SU-DHL-6 (cell line): ENCODE data around the gene TNFAIP8.

ENCODE experiments used
- H2AFZ ChIP-seq: fragments of 200-600 bp; sonication (generic); 2 replicates; pipeline ENCODE4 v1.6.1; 2014; ENCODE audit warnings: low read depth, mild to moderate bottlenecking, moderate library complexity, mixed read lengths, antibody characterized with exemption, low read length; ENCODE audit not compliant: severe bottlenecking
- H3F3A ChIP-seq: fragments of 200-600 bp; shearing (Covaris generic); 2 replicates; pipeline ENCODE4 v1.6.0; 2016; ENCODE audit warnings: antibody characterized with exemption, mild to moderate bottlenecking; ENCODE audit not compliant: insufficient read depth
- H3K27ac ChIP-seq: fragments of 200-600 bp; sonication (generic); 2 replicates; pipeline ENCODE4 v1.5.1; 2016; ENCODE audit warnings: low read depth, mild to moderate bottlenecking, low read length, moderate library complexity, mixed read lengths
- H3K27me3 ChIP-seq: fragments of 200-600 bp; sonication (generic), shearing (Covaris generic); 2 replicates; pipeline ENCODE4 v1.6.0; 2014; ENCODE audit warnings: mild to moderate bottlenecking, low read length
- H3K36me3 ChIP-seq: fragments of 200-600 bp; sonication (generic); 2 replicates; pipeline ENCODE4 v1.6.1; 2014; ENCODE audit warnings: mild to moderate bottlenecking, low read length, mixed read lengths
- H3K4me2 ChIP-seq: fragments of 300-600, 200-600 bp; shearing (Covaris generic), sonication (generic); 2 replicates; pipeline ENCODE4 v1.6.0; 2014; ENCODE audit warnings: low read length, low read depth, mild to moderate bottlenecking; ENCODE audit not compliant: poor library complexity, severe bottlenecking
- H3K4me3 ChIP-seq: fragments of 200-600 bp; sonication (generic); 2 replicates; pipeline ENCODE4 v1.5.1; 2014; ENCODE audit warnings: antibody characterized with exemption, low read length, mild to moderate bottlenecking, mixed read lengths; ENCODE audit not compliant: insufficient read depth, poor library complexity, severe bottlenecking
- H3K79me2 ChIP-seq: fragments of 200-600 bp; sonication (generic); 2 replicates; pipeline ENCODE4 v1.6.1; 2014; ENCODE audit warnings: mild to moderate bottlenecking, low read length, moderate library complexity; ENCODE audit not compliant: insufficient read depth
- H3K9ac ChIP-seq: fragments of 200-600 bp; sonication (generic); 2 replicates; pipeline ENCODE4 v1.7.0; 2014; ENCODE audit warnings: mild to moderate bottlenecking, low read length
- H3K9me2 ChIP-seq: fragments of 200-600 bp; sonication (generic); replicated peaks from 2 replicates; pipeline ENCODE4 v1.6.1; 2014; ENCODE audit warnings: low read length; ENCODE audit not compliant: insufficient read depth
- H3K9me3 ChIP-seq: fragments of 200-600 bp; sonication (generic); 2 replicates; pipeline ENCODE4 v1.6.1; 2014; ENCODE audit warnings: low read length, mixed read lengths; ENCODE audit not compliant: insufficient read depth
- H4K20me1 ChIP-seq: fragments of 200-600 bp; sonication (generic); 2 replicates; pipeline ENCODE4 v1.6.1; 2014; ENCODE audit warnings: low read depth, mild to moderate bottlenecking, antibody characterized with exemption, low read length, moderate library complexity, mixed read lengths
- EZH2phosphoT487 ChIP-seq: fragments of 200-600 bp; sonication (generic), shearing (Covaris generic); conservative IDR thresholded peaks from 2 replicates; pipeline ENCODE4 v1.6.1; 2018; ENCODE audit warnings: mild to moderate bottlenecking, antibody characterized with exemption, low read length, moderate library complexity, mixed read lengths
- TF ChIP-seq, protein P1 (sequence below): fragments of 200-600 bp; sonication (generic); IDR thresholded peaks from one replicate; pipeline ENCODE4 v1.5.1; 2017; ENCODE audit warnings: antibody characterized with exemption, mild to moderate bottlenecking, low read length, moderate library complexity; ENCODE audit not compliant: insufficient read depth, poor library complexity, severe bottlenecking

TNFAIP8 gene

DNA sequence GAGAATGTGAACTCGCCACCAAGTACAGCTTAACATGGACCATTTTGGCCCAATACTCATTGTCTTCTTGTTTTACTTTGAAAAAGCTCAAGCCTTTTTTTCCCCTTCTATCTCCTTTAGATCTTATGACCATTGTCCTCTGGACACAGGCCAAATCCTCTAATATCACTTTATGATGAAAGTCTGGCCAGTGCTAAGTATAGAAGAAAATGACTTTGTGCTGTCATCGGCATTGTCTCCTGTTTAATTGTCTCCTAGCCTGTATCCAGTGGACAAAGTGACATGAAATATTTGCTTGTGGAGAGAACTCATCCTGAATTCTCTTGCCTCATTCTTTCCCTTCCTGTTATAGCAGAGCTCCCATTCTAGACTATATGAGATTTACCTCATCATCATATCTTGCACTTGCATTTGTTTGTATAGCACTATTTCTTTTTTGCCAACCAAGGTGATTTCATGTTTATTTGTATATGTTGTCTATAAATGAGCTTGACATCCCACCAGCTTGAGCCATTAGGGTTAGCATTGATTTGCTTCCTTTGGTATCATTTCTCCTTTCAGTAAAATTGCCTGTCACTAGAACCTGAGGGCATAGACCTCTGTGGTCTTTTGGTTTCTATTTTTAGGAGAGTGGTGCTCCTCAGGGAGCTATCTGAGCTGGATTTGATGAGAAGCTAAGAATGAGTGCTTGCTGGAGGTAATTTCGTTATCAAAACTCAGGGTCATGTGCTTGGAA is 18.8 kb upstream of the TNFAIP8 start:
- Histone ChIP-seq H2AFZ (no peak overlapping the region), H3K27ac (peak overlapping the region; percentile 98), H3K9me3 (no peaks in the 10 kb centered on the region), H3K4me2 (peak overlapping the region; percentile 94), H3K79me2 (peaks cover 88% of the 10 kb centered on the region), H3K9ac (peak overlapping the region; percentile 56), H3K4me3 (peak overlapping the region; percentile 11), H3F3A (peaks cover 84% of the 10 kb centered on the region), H3K27me3 (no peaks in the 10 kb centered on the region), H3K36me3 (no peaks in the 10 kb centered on the region), H3K9me2 (no peaks in the 10 kb centered on the region), H4K20me1 (no peaks in the 10 kb centered on the region)
- TF ChIP-seq, protein P1, sequence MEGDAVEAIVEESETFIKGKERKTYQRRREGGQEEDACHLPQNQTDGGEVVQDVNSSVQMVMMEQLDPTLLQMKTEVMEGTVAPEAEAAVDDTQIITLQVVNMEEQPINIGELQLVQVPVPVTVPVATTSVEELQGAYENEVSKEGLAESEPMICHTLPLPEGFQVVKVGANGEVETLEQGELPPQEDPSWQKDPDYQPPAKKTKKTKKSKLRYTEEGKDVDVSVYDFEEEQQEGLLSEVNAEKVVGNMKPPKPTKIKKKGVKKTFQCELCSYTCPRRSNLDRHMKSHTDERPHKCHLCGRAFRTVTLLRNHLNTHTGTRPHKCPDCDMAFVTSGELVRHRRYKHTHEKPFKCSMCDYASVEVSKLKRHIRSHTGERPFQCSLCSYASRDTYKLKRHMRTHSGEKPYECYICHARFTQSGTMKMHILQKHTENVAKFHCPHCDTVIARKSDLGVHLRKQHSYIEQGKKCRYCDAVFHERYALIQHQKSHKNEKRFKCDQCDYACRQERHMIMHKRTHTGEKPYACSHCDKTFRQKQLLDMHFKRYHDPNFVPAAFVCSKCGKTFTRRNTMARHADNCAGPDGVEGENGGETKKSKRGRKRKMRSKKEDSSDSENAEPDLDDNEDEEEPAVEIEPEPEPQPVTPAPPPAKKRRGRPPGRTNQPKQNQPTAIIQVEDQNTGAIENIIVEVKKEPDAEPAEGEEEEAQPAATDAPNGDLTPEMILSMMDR, result no peak
- no peak for TF ChIP-seq EZH2phosphoT487

DNA sequence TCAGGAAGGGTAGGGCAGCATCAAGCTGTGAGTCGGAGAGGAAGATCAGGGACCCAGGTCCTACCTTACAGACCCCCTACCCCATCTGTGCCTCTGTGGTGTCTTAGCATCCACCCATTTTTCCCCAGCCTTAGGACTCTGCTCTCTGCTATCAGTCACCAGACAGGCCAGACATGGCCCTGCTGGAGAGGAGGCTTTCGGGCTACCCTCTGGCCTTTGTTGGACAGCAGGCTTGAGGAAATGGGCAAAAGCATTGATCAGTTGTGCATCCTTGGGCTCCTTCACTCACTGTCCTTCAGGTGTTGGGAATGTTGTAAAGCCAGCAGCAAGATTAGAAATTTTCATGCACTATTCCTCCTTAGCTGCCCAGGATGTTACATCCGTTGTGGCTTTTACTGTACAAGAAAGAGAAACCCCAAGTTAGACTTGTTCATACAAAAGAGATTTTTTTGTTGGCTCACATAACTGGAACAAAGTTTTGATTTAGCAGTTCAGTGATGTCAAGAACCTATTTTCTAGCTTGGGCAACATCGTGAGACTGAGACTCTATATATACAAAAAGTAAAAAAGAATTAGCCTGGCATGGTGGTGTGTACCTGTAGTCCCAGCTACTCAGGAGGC is 17.4 kb upstream of the TNFAIP8 start:
- TF ChIP-seq, protein P1, result no peak
- no peak for TF ChIP-seq EZH2phosphoT487
- H3K4me2 ChIP-seq, result peak overlapping the region; percentile 94

DNA sequence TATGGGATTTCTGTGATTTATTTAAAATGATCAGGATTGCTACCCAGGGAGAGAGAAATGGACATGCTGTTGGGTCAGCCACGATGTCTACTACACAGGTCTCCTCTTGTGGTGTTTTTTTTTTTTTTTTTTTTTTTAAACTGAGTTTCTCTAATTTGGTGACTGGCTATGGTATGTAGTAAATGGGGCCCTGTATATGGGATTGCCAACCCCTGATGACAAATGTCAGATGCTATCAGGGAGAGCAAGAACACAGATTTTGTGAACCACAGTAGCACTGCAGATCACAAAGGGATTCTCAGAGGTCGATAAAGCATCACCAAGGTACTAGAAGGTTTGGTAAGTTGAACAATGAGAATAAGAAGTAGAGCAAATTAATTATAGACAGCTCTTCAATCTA is 16.5 kb upstream of the TNFAIP8 start:
- Histone ChIP-seq H2AFZ (no peak overlapping the region), H3K9ac (peak overlapping the region; percentile 56), H3K79me2 (peaks cover 86% of the 10 kb centered on the region), H3K27ac (peak overlapping the region; percentile 98), H3K36me3 (no peaks in the 10 kb centered on the region), H4K20me1 (no peaks in the 10 kb centered on the region), H3F3A (peaks cover 89% of the 10 kb centered on the region), H3K27me3 (no peaks in the 10 kb centered on the region), H3K9me2 (no peaks in the 10 kb centered on the region), H3K4me2 (peak overlapping the region; percentile 94), H3K9me3 (no peaks in the 10 kb centered on the region), H3K4me3 (no peak overlapping the region)
- TF ChIP-seq, protein P1, result no peak
- TF ChIP-seq EZH2phosphoT487, result no peak

More for the DNA sequence above, 17.4 kb upstream of the TNFAIP8 start:
- H3K9ac ChIP-seq, result peak overlapping the region; percentile 56
- no peaks in the 10 kb centered on the region for H3K9me2 ChIP-seq
- no peak overlapping the region for H3K4me3 ChIP-seq
- peaks cover 86% of the 10 kb centered on the region for H3K79me2 ChIP-seq
- H3F3A ChIP-seq, result peaks cover 85% of the 10 kb centered on the region
- H2AFZ ChIP-seq, result no peak overlapping the region
- no peaks in the 10 kb centered on the region for H4K20me1 ChIP-seq
- H3K27me3 ChIP-seq, result no peaks in the 10 kb centered on the region
- no peaks in the 10 kb centered on the region for H3K9me3 ChIP-seq
- peak overlapping the region; percentile 98 for H3K27ac ChIP-seq
- H3K36me3 ChIP-seq, result no peaks in the 10 kb centered on the region
